DMS153 treated with DMSO at 0.1 percent for 48 hours (cell line): ENCODE results near the gene GINS1.
"Not testable (repeated sequence)": the region's sequence is repeated elsewhere in the genome, so short reads cannot be mapped to it uniquely, and the experiment has no call there.

ENCODE experiments used
- DNase-seq: peaks from one replicate; lab custom pipeline; 2025; ENCODE audit not compliant: unreplicated experiment; lab: John Stamatoyannopoulos, UW

GINS1 gene

DNA sequence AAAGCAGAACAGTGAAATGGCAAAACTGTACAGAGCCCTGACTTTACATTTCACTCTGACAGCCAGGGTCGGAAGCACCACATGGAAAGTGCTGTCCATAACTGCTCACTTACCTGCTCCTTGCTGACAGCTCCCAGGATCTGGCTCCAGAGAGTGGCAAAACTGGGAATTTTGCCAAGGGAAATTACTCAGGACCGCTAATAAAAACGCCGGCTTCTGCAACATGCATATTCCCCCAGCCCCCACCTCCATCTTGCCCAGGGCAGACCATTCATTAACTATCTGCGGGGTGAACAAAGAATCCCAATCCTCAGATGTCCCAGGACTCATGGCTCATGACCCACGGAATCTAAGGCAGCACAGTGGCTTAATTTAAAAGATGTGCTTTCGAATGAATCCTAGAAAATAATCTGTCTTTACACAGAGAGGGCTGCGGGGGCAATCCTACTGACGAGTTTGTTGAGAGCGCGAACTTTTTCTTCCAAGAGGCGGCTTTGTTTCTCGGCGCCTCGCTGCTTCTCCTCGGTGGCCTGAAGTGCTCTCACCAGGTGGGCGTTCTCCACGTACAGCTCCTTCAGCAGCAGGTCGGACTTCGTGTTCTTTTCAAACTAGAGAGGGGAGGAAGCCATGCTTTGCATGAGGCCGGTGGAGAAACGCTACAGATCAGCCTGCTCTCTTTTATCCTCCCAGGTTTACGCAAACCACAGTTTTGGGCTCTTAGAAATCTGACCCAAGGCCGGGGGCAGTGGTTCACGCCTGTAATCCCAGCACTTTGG, 45.8 kb downstream of the GINS1 start:
- DNase-seq, result no peak

DNA sequence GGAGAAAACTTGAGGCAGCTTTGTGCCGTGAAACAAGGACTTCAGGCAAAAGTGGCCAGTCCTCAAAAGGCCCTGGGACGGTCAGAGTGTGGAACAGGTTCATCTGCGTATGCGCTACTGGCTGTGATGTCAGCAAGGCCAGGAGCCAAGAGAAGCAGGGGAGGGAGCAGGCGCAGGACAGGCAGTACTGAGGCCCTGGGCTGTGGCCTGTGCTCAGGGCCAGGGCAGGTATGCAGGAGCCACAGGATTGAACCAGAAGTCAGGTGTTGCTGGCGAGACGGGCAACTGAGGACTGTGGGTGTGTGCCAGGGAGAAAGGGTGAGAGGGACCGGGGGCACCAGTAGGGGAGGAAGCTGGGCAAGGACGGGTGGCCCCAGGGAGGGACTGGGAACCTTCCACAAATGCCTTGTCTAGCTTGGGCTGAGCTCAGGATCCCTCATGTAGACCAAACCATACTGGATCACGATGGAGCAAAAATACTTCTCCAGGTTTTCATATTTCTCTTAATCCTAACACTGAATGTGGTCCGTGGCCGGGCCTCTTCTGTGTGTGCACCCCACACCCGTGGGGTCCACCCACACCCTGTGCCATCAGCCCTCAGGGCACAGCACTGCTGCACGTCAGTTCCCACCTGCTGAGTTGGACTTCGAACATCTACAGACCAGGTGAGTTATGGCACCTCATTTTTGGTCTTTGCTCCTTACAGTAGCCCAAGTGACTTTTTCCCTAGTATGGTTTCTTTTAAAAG, 46.9 kb downstream of the GINS1 start:
- DNase-seq, result no peak

DNA sequence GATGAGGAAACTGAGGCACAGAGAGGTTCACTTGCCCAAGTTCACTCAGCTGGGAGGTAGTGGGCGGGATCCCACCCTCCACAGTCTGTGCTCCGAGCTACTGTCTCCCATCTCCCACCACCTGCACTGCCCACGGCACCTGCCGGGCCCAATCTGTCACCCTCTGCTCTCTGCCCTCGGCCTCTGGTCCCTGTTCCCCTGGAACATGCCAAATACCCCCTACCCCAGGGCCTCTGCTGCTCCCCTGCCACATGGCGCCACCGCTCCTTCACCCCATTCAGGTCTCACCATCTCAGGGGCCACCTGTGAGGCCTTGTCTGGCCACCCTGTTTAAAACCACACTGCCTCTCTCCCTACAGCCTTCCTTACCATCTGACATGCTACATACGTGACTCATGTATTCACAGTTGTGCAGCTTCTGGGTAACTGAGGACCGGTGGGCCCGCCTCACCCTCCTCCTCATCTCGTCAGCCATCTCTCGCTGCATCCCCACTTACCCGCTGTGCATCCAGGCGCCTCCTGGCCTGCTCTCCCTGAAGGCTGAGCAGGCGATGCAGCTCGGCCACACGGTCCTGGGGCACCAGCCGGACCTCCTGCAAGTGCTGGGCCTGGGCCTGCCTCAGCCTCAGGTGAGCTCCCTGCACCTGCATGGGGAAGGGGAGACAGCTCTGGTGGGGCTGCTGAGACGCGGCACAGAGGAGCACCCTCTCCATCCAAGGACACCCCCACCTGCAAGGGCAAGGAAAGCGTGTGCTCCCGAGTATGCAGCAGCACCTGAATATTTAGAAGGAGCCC, 50.6 kb downstream of the GINS1 start:
- no peak for DNase-seq

DNA sequence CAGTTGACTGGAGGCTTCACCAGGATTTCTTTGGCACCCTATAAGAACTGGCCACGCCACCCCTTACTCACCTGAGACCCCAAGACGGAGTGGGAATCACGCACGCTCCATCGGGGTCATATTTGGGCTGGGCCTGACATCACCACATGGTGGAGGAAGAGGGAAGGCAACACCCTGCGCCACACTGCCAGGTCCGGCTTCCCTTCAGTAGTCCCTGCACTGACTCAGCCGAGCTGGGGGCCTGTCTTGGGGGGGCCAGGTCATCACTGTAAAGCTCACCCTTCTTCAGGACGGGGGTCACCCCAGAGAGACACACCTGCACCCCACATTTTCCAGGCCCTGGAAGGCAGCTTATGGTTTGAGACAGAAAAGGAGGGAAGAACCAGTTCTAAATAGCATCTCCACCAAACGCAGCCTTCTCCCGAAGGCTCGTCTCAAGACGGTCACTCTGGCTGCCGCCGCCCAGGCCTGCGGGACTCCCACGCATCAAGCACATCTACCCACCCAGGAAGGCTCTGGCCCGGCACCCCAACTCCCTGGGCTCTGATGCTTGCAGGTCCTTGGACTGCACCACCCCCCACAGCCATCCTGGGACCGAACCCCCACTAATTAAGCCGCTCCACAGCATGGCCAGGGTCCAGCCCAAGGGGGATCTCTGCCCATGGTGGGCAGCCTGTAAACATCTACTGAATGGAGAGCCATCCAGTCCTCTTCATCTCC, 51.8 kb downstream of the GINS1 start:
- DNase-seq, result no peak

DNA sequence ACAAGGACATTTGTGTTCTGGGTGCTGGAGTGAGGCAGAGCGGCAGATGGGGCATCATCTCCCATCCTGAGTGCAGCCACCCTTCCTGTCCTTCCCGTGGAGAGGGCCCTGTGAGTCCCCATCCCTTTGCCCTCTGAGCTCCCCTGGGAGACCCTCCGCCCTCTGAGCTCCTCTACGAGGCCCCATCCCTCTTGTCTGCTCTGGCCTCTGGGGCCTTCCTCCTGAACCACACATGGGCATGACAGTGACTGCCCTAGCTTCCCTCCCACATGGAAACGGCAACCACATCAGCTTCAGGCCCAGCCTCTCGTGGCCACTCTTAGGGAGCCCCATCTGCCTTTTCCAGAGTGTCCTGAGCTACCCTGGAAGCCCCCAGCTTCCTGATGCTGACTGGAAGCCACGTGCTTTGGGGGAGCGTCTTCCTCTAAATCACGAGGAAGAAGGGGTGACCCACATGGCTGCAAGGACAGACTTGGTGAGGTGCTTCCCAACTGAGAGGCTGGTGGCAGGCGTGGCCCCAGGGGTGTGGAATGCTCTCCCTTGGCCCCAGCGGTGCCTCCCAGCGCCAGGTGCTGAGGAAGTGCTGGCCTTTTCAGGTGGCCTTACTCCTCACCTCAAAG, 52.6 kb downstream of the GINS1 start:
- DNase-seq, result no peak

DNA sequence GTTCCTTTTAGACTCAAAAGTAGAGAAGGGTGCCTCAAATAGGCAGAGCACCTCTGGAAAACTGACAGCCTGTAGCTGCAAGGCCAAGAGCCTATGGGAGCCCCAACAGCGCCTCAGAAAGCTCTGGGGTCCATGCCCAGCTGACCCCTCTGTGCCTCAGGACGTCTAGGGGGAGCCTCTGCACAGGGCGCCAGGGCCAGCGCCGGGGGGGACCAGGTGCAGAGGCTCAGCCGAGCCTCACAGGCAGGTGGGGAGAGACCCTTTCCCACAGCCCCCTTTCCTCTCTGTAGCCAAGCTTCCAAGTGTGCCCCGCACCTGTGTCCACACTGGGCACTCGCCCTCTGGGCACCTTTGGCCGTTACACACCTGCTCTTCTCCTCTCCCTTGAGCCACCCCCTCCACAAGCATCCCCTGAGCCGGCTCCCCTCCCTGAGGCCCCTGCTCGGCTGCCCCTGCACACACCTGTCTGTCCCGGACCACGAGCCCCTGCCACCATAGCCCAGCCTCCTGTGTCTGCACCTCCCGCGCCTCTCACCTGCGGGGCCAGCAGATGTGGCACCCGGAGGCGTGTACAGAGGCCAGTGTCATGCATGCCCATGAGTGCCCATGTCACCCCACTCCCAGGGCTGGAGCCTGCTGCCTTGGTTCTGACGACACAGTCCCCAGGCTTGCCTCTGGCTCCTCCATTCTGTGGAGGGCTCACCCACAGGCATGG, 53.2 kb downstream of the GINS1 start:
- no peak for DNase-seq

DNA sequence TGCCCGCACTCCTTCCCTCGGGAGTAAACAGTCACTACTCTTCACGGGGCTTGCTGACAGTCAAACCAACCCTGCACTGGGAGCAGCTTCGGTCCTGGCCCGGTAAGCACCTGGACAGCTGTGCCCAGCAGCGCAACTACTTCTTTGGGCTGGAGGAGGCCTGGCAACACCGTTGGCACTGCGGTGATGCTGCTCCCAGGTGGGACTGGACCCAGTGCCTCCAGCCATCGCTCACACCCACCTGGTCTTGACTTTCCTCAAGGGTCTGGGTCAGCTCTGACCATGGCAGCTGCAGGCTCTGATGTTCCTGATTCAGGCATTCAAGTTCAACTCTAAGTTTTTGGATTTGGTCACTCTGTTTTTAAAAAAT, 53.8 kb downstream of the GINS1 start:
- DNase-seq, result no peak

DNA sequence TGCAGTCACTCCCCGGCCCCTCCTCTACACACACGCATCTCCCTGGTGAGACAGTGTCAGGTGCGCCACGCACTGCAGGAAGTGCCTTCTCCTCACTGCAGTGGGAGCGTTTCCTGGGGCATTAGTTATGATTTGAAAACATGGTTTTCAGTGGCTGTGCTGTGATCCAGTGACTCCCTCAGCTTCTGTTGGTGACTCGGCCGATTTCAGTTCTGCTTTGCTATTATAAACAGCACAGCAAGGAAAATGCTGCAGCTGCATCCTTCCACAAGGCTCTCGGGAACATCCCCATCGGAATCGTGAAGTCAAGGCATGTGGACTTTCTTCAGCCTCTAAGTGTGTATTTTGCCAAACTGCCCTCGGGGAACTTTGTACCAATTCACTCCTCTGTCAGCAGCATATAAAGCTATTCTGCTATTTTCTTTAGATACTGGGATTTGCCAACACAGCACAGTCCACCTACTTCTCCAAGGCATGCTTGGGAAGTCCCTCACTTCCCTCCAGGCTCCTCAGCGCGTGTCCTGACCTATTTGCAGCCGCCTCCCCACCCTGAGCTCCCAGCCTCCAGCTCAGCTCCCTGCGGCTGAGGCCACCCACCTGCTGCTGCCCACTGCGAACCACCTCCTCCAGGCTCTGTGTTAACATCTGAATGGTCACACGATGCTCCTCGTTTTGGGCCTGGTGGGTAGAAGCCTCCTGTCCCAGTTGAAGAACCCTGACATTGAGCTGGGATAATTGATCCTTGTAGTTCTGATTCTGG, 54.5 kb downstream of the GINS1 start:
- DNase-seq, result no peak

DNA sequence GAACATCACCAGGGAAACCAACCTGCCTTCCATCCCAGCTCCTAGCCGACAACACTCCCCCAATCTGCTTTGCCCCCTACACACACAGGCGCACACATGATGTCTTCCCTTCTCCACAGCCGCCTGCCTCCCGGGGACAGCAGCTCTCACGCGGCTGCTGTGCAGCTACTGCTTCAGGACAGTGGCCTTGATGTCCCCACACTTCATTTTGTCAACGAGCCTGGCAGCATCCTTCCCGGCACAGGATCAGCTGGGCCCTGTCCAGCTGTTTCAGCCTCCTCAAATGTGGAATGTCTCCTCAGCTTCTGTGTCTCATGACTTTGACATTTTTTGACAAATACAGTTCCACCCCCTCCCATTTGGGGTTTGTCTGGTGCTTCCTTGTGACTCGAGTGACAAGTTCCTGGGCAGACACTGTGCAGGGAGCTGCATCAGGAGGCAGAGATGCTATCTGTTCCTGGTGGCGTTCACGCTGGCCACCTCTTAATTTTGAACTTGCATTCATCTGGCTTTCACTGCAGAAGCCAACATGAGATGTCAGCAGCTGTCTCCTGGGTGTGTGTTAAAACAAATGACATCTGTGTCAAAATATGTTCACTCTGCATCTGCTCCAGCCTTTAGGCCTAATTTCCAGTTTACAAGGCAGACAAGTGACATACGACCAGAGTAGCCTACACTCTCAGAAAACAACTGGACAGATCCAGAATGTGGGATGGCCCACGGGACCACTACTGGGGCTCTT, 57.2 kb downstream of the GINS1 start:
- no peak for DNase-seq

DNA sequence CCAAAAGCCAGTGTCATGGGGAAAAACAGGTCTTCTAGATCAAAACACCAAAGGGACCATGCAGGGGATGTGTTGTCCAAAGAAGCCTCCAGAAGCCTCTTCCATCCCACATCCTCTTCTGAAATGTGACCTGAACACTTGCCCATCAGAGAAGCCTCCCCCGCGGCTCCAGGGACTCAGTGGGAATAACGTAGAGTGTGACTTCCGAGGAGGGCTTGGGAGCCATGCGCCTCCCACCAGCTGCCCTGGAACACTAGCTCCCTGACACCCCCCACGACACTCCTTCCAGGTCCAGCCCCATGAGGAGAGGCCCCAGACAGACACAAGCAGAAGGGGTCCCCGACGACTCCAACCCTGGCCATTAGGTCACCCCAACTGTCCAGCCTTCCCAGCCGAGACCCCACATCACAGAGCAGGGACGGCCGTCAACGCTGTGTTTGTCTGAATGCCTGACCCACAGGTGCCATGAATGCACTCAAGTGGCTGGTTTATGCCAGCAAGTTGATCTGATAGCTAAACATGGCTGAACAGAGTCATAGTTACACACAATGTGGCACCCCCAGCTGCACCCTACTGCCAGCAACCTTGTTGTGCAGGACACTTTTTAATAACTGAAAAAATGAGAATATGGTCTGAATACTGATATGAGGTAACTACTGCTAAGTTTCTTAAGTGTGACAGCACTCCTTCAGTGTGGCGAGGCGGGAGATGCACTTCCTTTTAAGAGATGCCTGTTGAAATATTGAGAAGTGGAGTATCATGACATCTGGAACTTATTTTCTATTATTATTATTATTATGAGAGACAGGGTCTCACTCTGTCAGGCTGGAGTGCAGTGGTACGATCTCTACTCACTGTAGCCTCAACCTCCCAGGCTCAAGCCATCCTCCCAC, 58.0 kb downstream of the GINS1 start:
- no peak for DNase-seq

DNA sequence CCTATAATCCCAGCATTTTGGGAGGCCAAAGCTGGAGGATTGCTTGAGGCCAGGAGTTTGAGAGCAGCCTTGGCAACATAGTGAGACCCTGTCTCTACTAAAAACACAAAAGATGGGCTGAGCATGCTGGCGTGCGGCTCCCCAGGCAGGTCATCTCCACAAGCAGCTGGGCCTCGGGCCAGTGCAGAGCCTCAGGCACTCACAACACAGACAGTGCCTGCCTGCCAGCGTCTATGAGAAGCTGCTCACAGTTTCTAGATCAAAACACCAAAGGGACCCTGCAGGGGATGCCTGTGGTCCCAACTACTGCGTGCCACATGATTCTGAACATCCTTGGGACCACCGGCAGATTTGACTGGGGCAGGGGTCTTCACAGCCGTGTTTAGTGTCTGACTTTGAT, 59.4 kb downstream of the GINS1 start:
- no peak for DNase-seq

DNA sequence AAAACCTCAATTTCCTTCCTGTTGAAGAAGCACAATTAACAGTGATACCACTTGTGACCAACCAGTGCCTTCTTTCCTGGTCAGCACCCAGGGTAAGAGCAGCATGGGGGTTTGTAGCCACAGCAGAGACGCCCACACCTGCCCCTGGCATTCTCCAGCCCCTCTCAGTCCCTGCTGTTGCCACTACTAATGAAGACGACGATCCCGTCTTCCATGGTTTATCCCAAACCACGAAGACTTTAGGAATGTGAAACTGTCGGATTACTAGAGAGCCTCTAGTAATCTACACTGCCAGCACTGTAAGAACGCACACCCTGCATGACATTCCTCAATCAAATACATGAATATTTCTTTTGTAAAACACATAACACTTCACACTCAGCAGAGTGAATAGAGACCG, 60.0 kb downstream of the GINS1 start:
- DNase-seq, result no peak

DNA sequence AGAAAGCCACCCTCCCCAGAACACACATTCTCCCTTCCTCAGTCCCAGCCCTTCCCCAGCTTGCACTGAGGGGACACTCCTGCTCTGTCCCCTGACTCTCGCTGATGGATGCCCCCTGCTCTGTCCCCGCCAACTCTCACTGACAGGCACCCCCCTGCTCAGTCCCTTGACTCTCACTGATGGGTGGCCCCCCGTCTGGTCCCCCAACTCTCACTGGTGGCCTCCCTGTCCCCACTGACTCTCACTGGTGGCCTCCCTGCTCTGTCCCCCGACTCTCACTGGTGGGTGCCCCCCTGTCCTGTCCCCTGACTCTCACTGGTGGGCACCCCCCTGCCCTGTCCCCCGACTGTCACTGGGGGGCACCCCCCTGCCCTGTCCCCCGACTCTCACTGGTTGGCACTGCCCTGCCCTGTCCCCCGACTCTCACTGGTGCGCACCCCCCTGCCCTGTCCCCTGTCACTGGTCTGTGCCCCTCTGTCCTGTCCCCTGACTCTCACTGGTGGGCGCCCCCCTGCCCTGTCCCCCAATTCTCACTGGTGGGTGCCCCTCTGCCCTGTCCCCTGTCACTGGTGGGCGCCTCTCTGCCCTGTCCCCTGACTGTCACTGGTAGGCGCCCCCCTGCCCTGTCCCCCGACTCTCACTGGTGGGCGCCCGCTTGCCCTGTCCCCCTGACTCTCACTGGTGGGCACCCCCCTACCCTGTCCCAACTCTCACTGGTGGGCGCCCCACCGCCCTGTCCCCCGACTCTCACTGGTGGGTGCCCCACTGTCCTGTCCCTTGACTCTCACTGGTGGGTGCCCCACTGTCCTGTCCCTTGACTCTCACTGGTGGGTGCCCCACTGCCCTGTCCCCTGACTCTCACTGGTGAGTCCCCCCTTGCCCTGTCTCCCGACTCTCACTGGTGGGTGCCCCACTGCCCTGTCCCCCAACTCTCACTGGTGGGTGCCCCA, 60.9 kb downstream of the GINS1 start:
- DNase-seq, result no peak

DNA sequence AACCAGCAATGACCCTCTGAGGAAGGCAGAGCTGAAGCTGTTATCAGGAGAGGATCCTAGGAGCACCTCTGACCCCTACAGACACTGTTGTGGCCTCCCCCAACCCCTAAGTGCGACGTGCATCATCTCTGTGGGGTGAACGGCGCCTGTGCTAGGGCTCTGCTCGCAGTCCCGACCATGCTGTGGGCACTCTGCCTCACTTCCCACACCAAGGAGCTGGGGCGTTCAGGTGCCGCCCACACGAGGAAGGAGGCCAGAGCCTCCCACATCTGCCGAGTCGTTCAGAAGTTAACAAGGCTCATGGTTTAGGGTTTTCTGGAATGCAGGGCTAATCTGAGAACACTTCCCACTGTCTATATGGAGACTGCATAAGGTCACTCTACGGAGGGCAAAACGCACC, 62.1 kb downstream of the GINS1 start:
- no peak for DNase-seq

DNA sequence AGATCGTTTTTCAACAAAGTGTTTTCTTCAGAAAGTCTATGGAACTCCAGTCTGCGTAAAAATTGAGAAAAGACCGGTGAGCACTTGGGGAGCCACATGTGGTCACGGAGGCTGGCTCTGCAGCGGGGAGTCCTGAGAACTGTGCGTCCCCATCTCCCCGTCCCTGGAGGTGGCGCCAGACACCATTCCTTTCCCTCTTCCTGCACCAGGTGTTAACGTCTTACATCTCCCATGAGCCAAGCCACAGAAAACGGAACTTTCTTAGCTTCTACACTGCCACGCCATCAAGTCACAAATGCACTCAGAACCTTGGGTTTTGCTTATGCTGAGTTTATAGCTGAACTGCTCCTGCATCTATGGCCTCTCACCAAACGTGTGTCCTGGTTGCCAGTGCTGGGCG, 62.6 kb downstream of the GINS1 start:
- DNase-seq, result no peak

DNA sequence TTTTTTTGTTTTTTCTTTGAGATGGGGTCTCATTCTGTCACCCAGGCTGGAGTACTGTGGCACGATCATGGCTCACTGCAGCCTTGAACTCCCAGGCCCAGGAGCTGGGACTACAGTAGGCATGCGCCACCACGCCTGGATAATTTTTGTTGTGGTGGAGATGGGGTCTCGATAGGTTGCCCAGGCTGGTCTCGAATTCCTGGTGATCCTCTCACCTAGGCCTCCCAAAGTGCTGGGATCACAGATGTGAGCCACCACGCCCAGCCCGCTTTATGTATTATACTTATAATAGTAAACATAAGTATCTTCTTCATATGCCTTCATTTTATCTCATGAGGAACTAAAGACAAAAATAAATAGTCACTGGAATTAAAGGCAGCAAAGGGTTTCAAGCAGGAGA, 63.5 kb downstream of the GINS1 start:
- no peak for DNase-seq

DNA sequence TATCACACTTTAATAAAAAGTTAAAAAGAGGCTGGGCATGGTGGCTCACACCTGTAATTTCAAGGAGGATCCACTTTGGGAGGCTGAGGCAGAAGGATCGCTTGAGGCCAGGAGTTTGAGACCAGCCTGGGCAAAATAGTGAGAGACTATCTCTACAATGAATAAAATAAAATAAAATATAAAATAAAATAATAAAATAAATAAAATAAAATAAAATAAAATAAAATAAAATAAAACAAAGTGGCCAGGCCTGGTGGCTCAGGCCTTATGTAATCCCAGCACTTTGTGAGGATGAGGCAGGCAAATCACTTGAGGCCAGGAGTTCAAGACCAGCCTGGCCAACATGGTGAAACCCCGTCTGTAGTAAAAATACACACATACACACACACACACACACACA, 65.8 kb downstream of the GINS1 start:
- not testable (repeated sequence) for DNase-seq
